Measurements from ENCODE around the gene MAP2K2. TPM values are rescaled to one million over a fixed set of nuclear protein-coding genes. Genes with fewer than 3 reads are reported as not detected.

Gene MAP2K2
- 98.9 and 112 TPM in 2 replicates for total RNA-seq

DNA sequence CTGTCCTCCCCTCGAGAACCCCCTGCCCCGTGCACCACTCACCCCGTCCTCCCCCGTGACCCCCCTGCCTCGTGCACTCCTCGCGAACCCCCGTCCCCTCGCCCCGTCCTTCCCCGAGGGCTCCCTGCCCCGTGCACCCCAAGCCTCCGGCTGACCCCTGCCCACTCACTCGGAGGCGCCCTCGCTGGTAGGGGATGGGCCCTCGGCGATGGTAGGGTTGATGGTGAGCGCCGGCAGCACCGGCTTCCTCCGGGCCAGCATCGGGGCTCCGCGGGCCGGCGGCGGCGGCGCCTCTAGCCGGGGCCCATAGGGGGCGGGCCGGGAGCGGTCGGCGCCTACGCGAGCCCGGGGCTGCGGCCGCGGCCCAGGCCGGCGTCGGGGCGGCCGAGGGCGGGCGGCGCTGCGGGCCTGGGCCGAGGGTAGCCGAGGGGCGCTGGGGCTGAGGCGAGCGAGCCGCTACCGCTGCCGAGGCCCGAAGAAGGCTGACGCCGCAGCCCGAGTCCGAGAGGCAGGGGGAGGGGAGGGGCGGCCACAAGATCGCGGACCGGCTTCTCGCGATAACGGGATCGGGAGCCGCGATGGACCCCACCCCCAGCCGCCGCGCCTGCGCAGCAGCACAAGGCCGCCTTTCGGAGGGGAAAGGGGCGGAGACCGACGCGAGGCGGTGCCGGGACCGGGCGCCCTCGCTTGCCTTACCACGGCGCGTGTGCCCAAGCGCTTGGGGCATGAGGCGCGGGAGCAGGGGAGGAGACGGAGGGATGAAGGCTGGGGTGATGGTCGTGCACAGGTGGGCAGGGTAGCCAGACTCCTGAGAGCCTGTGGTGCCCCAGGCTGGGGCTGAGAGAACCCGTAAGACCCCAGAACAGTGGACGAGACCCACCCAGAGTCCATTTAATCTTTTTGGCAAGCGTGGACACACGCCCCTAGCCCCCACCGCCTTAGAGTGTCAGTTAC, at the start of gene MAP2K2:
MAP2K2 (minus strand) TSS at position 508 of the 954 bp plus-strand sequence; CDS start at position 261, 247 bp downstream.

DNA sequence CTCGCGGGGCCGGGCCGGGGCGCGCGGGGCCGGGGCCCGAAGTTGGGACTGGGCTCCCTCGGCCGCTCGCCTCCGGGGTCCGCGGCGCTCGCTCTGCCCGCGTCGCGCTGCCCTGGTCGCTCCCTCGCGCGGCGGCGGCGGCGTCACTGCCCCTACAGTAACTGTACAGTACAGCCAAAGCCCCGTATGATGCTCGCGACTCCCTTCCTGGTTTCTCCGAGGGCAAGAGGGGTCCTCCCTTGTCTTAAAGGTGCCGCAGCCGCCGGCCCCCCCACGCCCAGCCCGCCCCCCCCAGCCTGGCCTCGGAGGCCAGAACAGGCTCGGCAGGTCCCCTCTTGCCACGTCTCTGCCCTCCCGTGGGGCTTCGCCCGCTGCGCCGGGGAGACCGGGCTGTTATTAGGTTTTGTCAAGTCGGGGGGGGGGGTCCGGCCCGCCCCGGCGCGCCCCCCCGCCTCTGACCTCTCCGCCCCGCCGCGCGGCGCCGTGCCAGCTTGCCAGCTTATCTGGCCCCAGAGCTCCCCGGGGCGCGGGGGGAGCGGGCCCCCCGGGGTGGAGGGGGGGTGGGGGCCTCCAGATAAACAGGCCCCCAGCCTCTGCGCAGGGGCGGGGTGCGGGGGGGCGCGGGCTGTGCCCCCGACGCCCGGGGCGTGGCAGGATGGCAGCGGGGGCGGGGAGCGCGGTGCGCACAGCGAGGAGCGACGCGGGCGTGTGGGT, 57.1 kb downstream of the MAP2K2 start, which contains the start of gene ZBTB7A:
ZBTB7A (minus strand) TSS at position 218 of the 714 bp plus-strand sequence. CDS start 11,667 bp downstream, outside the sequence.

Other genes starting within 250 kb of the MAP2K2 start
- gene ATCAY, start 243.4 kb downstream of the MAP2K2 start, total RNA-seq, result not detected in 2 replicates
- gene NMRK2, start 191.1 kb downstream of the MAP2K2 start, total RNA-seq, result not detected in 2 replicates
- 83.4 and 153 TPM in 2 replicates for gene DAPK3, start 153.0 kb downstream of the MAP2K2 start, total RNA-seq
- 2,462 and 3,206 TPM in 2 replicates for gene EEF2, start 138.7 kb downstream of the MAP2K2 start, total RNA-seq
- 11.6 and 13.8 TPM in 2 replicates for gene PIAS4, start 116.4 kb downstream of the MAP2K2 start, total RNA-seq
- gene ZBTB7A, start 57.2 kb downstream of the MAP2K2 start, total RNA-seq, result 15.8 and 19.7 TPM in 2 replicates
- gene CREB3L3, start 29.5 kb upstream of the MAP2K2 start, total RNA-seq, result not detected in 2 replicates
- gene SIRT6, start 58.4 kb upstream of the MAP2K2 start, total RNA-seq, result 9.0 and 16.3 TPM in 2 replicates
- gene ANKRD24, start 58.6 kb upstream of the MAP2K2 start, total RNA-seq, result 1.2 and 2.3 TPM in 2 replicates
- gene EBI3, start 105.4 kb upstream of the MAP2K2 start, total RNA-seq, result 0.19 and 0.28 TPM in 2 replicates
- gene YJU2, start 123.0 kb upstream of the MAP2K2 start, total RNA-seq, result 9.0 and 16.1 TPM in 2 replicates
- not detected in 2 replicates for gene SHD, start 155.1 kb upstream of the MAP2K2 start, total RNA-seq
- not detected in 2 replicates for gene TMIGD2, start 178.3 kb upstream of the MAP2K2 start, total RNA-seq
- gene FSD1, start 180.5 kb upstream of the MAP2K2 start, total RNA-seq, result 4.5 and 12.8 TPM in 2 replicates
- 2.3 and 5.6 TPM in 2 replicates for gene STAP2, start 214.7 kb upstream of the MAP2K2 start, total RNA-seq
- 3.8 and 4.5 TPM in 2 replicates for gene MPND, start 219.4 kb upstream of the MAP2K2 start, total RNA-seq

All from regular cardiac myocyte (primary cell).